HG02973 (cell line): ENCODE data around the gene COPS3.

Source experiments
- ATAC-seq: cut with Tn5 transposase; IDR thresholded peaks from one replicate; pipeline ENCODE4 v1.9.1; 2021; ENCODE audit warnings: moderate library complexity; ENCODE audit not compliant: unreplicated experiment

The COPS3 gene

GRCh38 chr17:17246879-17247278, 34.2 kb downstream of the COPS3 start:
- ATAC-seq = no peak

GRCh38 chr17:17243163-17243562, 37.9 kb downstream of the COPS3 start:
- ATAC-seq = no peak

GRCh38 chr17:17242246-17242645, 38.8 kb downstream of the COPS3 start:
- ATAC-seq = no peak

GRCh38 chr17:17241656-17242055, 39.4 kb downstream of the COPS3 start:
- ATAC-seq = no peak

- ATAC-seq = no peak
Measured at GRCh38 chr17:17239832-17240231, 41.2 kb downstream of the COPS3 start.

- peak; percentile 81 for ATAC-seq
Measured at GRCh38 chr17:17237026-17237799, 43.8 kb downstream of the COPS3 start, which contains the start of gene FLCN. Gene FLCN (minus strand): TSS chr17:17237168. CDS start chr17:17228137, 9,031 bp downstream.

GRCh38 chr17:17236295-17237025, 44.6 kb downstream of the COPS3 start:
- no peak for ATAC-seq

GRCh38 chr17:17235212-17236174, 45.6 kb downstream of the COPS3 start:
- ATAC-seq = no peak

GRCh38 chr17:17232303-17232621, 48.8 kb downstream of the COPS3 start:
- ATAC-seq = no peak

- no peak for ATAC-seq
Measured at GRCh38 chr17:17231621-17232302, 49.3 kb downstream of the COPS3 start.

GRCh38 chr17:17229416-17230384, 51.3 kb downstream of the COPS3 start:
- ATAC-seq = no peak

GRCh38 chr17:17228521-17229279, 52.3 kb downstream of the COPS3 start:
- ATAC-seq = no peak

- ATAC-seq = no peak
Measured at GRCh38 chr17:17227608-17228520, 53.2 kb downstream of the COPS3 start.

- ATAC-seq = no peak
Measured at GRCh38 chr17:17226451-17227265, 54.4 kb downstream of the COPS3 start.

GRCh38 chr17:17225901-17226300, 55.1 kb downstream of the COPS3 start:
- ATAC-seq = no peak

- ATAC-seq = no peak
Measured at GRCh38 chr17:17224137-17224536, 56.9 kb downstream of the COPS3 start.

GRCh38 chr17:17223736-17224135, 57.3 kb downstream of the COPS3 start:
- ATAC-seq = no peak
